Activated gamma-delta T cell treated with Interleukin-2 at 50 U/mL for 16 hours (primary cell): Measurements from ENCODE around the gene WWOX.

ENCODE experiments used
- DNase-seq: peaks from one replicate; pipeline ENCODE4 v3.0.0-alpha.2; 2020

WWOX gene

GRCh38 chr16:79134300-79134699, 1034.8 kb downstream of the WWOX start:
- no peak for DNase-seq

GRCh38 chr16:79136955-79137354, 1037.5 kb downstream of the WWOX start:
- DNase-seq: no peak

DNA sequence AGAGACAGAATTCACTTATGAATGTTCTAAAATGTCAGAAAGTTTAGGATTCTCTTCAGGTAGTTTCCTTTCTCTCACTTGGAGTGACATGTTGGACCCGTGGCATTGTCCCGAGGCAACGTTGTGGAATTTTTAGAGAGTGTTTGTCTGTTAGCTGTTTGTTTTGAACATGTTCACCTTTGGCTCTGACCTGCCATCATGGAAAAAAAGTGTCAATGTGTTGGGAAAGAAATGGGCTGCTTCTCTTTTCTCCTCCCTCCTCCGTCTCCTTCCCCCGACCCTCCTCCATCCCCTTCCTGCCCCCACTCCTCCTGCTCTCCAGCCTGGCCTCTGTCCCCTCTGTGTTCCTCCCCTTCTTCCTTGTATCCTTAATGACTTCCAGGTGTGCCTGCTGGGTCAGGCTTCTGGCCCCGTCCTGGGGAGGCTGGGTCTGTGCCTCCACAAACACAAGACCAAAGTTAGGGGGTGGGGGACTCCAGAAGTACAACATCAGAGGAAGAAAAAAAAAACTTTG, 1038.0 kb downstream of the WWOX start:
- no peak for DNase-seq

- no peak for DNase-seq
These were observed 1040.3 kb downstream of the WWOX start for GRCh38 chr16:79139799-79140198.

DNA sequence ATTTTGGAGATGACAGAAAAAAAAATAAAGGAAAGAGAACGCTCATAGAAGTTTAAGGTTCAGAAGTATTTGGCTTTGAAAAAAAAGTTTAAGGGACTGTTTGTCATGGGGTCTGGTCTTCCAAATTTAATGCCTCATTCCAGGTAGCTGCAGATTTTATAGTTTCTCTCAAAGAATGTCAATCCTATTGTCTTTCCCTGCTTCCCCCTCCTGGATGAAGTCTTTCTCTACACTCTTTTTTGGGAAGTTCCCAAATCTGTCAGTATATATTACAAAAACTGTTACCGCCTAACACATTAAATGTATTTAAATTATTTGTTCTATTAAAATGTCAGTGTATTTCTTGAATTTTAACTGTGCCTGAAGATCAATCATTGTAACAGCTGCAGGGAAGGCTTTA, 1043.6 kb downstream of the WWOX start:
- DNase-seq: no peak

DNA sequence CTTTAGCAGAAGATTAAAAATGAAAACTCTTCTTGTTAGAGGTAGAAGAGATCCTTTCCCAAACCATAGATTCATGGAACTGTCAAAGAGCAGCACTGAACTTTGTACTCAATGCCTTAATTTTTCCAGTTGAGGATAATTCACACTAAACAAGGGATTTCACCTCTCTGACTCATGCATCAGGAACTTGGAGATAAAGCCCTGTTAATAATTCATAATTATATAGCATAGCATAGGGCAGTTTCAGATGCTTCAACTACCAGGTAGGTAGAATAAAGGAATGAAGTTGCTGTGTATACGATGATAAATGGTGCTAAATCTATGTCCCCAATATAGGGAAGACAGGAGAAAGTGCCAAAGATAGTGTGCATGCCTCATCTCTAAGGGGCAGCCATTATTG, 1050.7 kb downstream of the WWOX start:
- no peak for DNase-seq

GRCh38 chr16:79150632-79151310, 1051.3 kb downstream of the WWOX start:
- no peak for DNase-seq

GRCh38 chr16:79154086-79154485, 1054.6 kb downstream of the WWOX start:
- DNase-seq: no peak

- no peak for DNase-seq
These were observed 1056.0 kb downstream of the WWOX start for GRCh38 chr16:79155471-79155870.

- no peak for DNase-seq
These were observed 1056.5 kb downstream of the WWOX start for GRCh38 chr16:79155904-79156303.

DNA sequence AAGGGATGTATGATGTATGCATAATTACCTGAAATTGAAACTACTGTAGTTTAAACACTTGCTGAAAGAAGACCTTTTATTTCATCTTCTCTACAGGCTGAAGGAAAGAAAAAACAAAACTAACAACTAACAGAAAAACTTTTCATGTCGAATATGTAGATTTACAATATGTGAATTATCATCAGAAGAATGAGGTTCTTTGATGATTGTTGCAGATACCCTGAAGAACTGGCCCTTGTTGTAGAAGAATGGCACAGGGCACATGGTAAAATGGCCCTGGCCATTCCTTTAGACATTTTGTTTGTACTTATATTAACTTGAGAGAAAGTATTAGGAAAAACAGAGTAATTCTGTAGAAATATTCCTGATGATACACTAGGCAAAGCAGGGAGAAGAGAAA, 1057.3 kb downstream of the WWOX start:
- DNase-seq: no peak

- DNase-seq: no peak
These were observed 1058.9 kb downstream of the WWOX start for GRCh38 chr16:79158337-79158736.

DNA sequence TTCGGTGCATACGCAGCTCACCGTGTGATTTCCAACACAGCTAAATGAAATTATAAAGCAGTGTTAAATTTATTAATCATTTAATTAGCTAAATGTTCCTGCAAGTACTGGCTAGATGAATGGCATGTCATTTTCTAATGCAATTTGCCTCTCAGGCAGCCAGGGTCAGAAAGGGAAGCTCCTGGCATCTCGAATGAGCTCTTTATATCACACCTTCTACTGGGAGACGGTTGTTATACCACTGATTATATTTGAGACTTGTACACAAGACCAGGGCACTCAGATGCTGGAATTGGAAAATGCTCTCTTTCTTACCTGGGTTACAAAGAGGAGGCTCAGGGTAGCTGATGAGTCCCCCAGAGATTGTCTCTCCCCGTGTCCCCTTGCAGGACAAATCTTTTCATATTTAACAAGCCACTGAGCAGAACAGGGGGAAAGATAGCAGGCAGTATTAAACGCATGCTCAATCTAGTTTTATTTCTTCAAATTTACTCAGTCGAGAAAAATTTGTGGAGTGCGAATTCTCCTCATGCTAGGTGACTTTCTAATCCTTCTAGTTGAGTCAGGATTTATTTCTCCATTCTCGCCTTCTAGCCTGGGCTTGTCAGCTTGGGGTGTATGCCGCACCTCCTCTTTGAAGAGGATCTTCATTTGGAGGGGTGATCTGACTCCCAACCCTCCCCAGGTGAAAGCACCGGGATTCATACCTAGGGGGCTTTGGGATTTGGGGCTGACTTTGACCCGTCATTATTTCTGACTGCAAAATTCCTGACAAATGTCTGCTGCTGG, 1060.0 kb downstream of the WWOX start:
- no peak for DNase-seq

GRCh38 chr16:79162977-79163376, 1063.5 kb downstream of the WWOX start:
- no peak for DNase-seq

DNA sequence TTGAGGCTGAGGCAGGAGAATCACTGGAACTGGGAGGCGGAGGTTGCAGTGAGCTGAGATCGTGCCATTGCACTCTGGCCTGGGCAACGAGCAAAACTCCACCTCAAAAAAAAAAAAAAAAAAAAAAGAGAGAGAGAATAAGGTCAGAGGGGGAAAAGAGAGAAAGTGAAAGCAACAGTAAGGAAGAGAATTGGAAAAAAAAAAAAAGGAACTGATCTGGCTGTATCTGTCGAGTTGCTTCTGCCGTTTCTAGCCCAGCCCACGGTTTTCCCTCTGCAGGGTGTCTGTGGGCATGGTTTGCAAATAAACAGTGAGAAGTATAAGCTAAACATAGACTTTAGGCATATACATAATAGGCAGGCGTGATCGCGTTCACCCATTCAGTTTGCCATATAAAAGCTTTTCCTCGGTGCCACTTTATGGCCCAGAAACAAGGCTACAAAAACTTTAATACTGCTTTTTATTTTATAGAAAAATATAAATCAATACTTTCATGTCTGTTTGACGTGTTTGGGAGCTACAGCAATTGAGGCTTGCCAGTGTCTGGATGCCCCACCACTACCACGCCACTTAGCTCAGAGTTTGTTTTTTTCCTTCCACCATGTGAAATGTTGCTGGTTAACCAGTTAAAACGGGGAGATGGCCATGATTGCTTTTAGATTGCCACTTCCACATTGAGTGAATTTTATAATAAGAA, 1064.4 kb downstream of the WWOX start:
- DNase-seq: no peak

- no peak for DNase-seq
These were observed 1065.0 kb downstream of the WWOX start for GRCh38 chr16:79164388-79164995.

DNA sequence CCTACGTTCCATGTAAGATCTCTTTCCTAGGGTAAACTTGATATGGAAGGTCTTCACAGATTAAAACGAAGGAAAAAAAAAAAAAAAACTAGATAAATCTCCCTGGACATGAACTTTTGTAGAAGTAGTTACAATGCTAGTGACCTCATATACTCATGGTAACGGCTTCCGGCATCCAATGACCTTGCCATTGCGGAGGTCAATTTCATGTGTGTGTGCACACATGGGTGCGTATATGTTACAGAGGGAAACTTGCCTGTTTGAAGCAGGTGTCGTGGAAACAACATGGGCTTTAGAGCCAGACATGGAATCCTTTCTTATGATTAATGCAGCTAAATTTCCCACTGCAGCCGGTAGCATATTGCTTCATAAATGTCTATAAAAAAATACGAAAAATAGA, 1065.6 kb downstream of the WWOX start:
- no peak for DNase-seq

- DNase-seq: no peak
These were observed 1066.1 kb downstream of the WWOX start for GRCh38 chr16:79165506-79165905.

DNA sequence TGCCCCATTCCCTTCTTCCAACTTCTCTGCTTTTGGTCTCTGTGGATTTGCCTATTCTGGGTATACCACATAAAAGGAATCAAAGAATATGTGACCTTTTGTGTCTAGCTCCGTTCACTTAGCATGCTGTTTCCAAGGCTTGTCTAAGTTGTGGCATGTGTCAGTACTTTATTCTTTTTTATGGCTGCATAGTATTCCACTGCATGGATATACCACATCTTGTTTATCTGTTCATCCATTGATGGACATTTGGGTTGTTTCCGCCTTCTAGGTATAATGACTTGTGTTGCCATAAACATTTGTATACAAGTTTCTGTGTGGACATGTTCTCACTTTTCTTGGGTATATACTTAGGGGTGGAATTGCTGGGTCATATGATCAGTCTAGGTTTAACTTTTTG, 1068.4 kb downstream of the WWOX start:
- no peak for DNase-seq

GRCh38 chr16:79168321-79168720, 1068.9 kb downstream of the WWOX start:
- no peak for DNase-seq

GRCh38 chr16:79169239-79169638, 1069.8 kb downstream of the WWOX start:
- no peak for DNase-seq

DNA sequence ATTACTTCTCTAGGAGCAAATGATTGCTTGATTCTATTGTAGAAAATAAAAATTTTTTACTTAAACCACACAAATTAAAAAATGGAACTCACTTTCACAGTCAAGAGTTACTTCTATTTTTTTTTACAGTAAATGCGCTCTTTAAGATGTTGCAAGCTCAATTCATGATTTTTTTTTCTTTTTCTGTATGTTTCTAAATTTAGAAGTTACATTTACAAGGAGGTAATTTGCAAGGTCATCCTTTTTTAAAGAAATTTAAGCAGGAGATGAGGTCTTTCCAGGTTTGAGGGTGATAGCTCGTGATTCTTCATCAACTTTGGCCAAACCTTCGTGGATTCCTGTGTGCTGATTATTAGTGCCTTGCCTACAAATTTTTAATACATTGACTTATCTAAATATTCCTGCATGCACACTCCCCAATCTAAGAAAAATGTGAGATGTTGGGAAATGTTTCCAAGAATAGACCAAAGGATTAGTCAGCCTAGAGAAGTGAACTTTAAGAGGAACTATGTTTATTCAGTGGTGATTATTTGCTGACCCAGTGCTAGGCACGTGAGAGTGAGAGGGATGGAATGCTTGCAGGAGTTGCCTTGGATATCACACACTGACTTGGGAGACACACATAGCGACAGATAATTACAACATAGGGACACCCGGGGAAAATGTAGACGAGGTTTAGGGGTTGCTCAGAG, 1071.2 kb downstream of the WWOX start:
- DNase-seq: no peak

GRCh38 chr16:79171504-79171903, 1072.0 kb downstream of the WWOX start:
- no peak for DNase-seq
